Measurements from ENCODE around the gene CCDC97.

DNA sequence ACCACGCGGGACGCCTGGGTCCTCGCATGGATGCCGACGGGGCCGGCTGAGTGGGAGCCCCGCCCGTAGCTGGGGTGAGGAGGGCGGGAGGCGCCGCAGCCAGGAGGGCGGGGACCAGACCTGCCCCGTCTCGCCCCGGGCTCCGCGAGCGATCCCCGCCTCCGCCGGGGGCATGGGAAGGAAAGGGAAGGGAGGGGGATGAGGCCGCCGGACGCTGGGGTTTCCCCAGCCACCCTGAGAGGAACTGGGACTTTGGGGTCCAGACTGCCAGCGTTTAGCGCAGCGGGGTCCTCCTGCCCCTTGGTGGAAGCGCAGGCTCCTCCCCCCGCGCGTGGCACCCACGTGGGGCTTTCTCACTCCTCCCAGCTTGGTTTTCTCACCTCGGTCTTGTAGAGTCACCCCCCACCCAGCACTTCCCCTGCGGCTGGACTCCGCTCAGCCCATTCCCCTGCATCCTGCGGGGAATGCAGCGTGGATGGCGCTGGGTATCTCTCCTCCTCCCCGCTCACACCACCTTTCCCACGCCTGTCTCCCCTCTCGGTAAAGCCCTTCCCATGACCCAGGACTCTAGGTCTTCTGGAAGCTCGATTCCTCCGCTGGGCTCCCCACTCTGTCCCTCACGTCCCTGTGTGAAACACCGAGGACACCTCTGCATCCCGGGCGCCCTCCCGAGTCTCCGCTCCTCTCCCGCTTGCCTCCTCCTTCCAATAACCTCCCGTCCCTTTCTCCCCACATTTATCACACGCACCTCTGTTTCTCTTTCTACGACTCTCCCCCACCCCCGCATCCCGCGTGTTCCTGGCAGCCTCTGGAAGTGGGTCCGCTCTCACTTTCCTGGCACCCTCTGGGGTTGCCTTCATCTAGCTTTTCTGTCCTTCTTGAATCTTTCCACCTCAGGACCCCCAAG, 41.6 kb downstream of the CCDC97 start:
- TF ChIP-seq, protein P1, sequence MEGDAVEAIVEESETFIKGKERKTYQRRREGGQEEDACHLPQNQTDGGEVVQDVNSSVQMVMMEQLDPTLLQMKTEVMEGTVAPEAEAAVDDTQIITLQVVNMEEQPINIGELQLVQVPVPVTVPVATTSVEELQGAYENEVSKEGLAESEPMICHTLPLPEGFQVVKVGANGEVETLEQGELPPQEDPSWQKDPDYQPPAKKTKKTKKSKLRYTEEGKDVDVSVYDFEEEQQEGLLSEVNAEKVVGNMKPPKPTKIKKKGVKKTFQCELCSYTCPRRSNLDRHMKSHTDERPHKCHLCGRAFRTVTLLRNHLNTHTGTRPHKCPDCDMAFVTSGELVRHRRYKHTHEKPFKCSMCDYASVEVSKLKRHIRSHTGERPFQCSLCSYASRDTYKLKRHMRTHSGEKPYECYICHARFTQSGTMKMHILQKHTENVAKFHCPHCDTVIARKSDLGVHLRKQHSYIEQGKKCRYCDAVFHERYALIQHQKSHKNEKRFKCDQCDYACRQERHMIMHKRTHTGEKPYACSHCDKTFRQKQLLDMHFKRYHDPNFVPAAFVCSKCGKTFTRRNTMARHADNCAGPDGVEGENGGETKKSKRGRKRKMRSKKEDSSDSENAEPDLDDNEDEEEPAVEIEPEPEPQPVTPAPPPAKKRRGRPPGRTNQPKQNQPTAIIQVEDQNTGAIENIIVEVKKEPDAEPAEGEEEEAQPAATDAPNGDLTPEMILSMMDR (IDR thresholded peaks at IDR 0.05 in 8 of 11, conservative IDR thresholded peaks at IDR 0.05 in 3 of 11): no peak
- peak; percentile 83 to 87 (median 86) for TF ChIP-seq POLR2AphosphoS5 (IDR thresholded peaks at IDR 0.05)

Data from spleen (tissue), 7 donors.